HG03457 (cell line): ENCODE results near the gene EHMT1.
"Not testable (repeated sequence)": the region's sequence is repeated elsewhere in the genome, so short reads cannot be mapped to it uniquely, and the experiment has no call there.

ENCODE experiments used
- ATAC-seq: cut with Tn5 transposase; IDR thresholded peaks from one replicate; pipeline ENCODE4 v1.9.1; 2021; ENCODE audit warnings: moderate number of reproducible peaks; ENCODE audit not compliant: unreplicated experiment

EHMT1 gene

DNA sequence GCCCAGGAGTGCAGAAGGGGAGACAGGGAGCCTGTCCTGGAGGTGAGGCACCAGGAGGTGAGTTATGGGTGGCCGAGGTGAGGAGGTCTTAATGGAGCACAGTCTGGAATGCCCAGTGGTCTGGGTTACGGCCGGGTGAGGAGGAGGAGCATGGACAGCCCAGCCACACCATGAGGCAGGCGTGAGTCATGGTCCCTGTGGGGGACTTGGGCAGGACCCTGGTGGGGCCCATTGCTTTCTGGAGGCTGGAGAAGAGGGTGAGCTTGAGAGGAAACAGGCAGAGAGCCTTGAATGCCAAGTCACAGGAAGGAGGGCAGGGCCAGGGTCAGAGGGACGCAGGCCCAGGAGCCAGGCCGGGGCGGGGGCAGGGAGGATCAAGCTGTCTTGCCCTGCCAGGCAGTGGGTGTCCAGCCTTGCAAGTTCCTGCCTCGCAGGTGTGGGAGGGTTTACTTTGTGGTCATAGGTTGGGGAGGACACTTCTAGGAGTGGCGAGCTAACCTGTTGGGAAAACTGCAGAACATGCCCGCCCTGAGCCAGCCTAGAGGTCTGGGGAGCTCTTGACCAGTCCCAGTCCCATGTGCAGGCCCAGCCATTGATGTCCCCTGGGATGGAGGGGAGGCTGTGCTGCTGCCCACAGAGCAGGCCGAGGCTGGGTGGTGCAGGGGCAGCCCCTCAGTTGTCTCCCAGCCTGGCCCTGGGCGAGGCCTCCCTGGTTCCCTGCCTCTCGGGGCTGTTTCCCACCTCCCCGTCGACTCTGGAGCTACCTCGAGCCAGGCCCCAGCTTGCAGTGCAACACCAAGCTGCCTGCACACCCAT, 261.6 kb downstream of the EHMT1 start:
- no peak for ATAC-seq

DNA sequence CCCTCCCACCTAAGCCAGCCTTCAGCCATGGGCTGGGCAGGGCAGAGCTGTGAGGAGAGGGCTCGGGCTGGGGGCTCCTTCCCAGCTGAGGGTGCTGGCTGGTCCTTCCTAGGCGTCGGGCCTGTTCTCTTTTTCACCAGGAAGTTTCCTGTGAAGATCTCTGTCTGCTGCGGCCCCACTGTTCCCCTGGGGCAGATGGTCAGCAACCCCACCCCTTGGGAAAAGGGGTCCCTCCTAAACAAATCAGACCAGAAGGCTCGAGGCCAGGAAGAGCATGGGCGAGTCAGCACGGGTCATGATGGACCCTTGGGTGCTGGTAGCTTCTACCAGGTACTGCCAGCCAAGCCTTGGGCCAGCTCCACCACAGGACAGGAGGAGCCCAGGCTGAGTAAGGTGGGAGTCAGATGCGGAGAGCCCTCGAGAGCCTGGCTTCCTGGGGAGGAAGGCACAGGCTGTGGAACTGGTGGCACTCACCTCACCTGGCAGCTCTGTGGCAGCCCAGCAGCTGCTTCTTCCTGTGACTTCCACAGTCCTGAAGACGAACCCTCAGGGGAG, 262.2 kb downstream of the EHMT1 start:
- no peak for ATAC-seq

DNA sequence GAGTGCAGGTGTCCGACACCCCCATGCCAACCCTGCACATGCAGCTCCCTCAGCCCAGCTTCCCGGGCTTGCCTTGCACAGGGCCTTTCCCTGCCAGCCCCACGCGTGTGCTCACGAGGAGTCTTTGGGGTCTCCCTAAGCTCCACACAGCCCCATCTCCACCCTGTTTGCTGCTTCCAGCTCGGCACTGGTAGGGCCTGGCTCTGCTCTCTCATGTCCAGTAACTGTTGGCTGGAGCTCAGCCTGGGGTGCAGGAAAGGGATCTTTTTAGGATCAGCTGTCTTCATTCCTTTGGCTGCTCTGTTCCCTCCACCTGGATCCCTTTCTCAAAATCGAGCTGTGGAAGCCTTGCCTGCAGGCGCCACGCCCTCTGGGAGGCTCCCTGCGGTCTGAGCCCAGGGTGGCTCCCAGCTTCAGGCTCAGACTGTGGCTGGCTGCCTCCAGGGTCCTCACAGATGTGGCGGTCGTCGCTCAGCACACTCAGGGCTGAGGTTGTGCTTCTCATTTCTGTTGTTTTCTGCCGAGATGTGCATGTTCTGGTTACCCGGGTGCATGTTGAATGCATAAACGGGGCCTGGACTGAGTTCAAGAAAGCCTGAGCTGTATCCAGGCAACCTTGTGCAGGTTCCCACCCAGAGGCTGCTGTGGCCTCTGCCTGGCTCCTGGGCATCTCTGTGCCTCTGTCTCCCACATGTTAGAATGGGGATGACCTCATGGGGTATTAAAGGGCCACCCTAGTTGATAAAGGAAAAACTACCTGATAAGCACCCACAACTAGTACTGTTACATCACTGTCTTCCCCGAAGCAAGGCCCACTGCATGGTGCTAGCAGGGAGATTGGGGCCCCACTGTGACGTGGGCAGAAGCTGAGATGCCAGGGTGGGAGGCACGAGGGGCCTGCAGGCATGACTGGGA, 263.0 kb downstream of the EHMT1 start:
- no peak for ATAC-seq

DNA sequence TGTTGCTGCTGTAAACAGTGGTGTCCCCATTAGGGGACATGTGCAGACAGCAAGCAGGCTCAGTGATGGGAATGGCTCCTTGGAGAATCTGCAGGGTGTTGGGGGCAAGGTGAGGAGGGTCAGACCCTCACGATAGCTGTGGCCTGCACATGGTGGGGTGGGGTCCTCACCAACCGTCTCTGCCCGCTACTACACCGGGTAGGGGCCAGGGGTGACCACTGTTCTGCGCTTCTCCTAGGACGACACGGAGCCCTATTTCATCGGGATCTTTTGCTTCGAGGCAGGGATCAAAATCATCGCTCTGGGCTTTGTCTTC, 263.7 kb downstream of the EHMT1 start:
- no peak for ATAC-seq

- not testable (repeated sequence) for ATAC-seq
Measured at GRCh38 chr9:137883977-137884376, 265.2 kb downstream of the EHMT1 start.

GRCh38 chr9:137884547-137884946, 265.7 kb downstream of the EHMT1 start:
- not testable (repeated sequence) for ATAC-seq

DNA sequence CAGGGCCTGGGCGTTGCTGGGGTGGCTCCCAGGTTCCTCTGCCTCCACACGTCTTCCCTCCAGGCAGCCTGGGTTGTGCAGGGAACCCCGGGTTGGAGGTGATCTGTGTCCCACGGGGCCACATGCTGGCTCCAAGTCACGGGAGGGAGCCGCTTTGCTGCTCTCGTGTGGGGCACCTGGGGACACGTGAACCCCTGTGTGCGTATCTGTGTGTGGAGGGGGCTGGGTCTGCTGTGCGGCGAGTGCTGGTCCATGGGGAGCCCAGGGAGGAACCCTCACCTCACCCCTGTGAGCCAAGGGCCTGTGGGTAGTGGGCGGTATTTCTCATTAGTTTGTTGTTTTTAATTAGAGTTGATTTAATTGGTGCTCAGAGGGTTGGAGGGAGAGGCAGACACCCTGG, 266.3 kb downstream of the EHMT1 start:
- not testable (repeated sequence) for ATAC-seq
